Amygdala (tissue), 56 donors: ENCODE data around the gene PRLHR.
"Not testable (repeated sequence)": the region's sequence is repeated elsewhere in the genome, so short reads cannot be mapped to it uniquely, and the experiment has no call there.

Experiments used
- DNase-seq, 56 donors: peaks; one replicate each; lab custom pipeline; 2025; lab: John Stamatoyannopoulos, UW

Gene PRLHR

DNA sequence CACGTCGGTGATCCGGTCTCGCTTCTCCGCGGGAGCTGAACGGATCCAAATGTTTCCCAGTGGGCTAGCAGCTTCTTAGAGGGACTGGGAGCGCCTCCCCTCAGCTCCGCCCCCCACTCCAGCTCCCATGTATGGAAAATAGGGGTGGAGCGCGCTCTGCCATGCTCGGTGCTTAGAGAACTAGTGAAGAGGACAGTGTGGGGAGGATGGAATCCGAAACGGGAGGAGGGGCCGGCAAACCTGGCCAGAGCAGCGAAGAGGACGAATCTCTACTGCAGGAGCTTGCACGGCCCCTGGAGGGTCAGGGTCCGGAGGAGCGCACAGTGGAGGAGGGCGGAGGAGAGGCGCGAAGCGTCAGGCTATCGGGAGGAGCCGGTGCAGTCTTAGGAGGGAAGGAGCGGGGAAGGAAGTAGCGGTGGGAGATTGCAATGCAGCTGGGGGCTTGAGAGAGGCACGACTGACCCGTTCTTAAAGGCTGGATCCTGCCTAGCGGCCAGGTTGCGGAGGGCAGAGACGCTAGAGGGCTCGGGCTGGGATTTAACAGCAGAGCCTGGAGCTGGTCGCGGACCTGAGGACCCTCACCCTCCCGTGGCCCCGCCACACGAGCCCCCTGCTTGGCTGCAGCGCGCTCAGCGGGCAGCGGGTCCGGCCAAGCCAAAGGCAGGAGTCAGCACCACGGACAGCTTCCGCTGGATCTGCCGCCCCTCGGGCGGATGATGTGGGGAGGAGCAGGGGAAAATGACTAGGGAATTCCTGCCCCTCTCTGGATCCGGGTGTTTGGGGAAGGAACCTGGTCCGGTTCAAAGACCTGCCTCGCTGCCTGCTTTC lies at the start of gene PRLHR:
PRLHR (minus strand) TSS at position 51 of the 828 bp plus-strand sequence. CDS start 404 bp downstream, outside the sequence.
- peak in 15 of 56 donors; percentile 3 to 54 (median 15) for DNase-seq

GRCh38 chr10:118642228-118642627 lies 46.8 kb upstream of the PRLHR start:
- DNase-seq = no peak

- DNase-seq = no peak
Observed at GRCh38 chr10:118638680-118639079, 43.2 kb upstream of the PRLHR start.

DNA sequence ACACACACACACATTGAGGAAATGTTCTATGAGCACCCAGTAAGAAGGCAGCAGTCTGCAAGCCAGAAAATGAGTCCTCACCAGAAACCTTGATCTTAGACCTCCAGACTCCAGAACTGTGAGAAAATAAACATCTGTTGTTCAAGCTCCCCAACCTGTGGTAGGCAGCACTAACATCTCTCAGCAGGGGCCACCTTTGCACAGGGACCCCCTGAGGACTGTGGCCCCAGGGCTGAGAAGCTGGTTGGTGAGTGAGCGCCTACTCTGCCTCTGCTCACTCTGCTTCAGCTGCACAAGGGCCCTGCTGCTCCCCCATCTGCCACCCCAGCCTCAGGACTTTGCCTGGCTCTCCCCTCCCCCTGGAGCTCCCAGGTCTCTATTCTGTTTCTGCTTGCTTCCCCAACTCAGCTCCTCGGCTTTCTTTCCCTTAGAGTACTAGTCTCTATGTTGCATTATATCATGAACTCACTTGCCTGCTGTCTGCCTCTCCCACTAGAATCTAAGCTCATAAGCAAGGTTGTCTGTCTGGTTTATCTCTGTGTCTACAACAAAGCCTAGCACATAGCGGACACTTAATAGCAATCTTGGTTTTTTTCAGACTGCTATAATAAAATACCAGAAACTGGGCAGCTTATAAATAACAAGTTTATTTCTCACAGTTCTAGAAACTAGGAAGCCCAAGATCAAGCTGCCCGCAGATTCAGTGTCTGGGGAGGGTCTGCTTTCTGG lies 40.4 kb upstream of the PRLHR start:
- DNase-seq = no peak

DNA sequence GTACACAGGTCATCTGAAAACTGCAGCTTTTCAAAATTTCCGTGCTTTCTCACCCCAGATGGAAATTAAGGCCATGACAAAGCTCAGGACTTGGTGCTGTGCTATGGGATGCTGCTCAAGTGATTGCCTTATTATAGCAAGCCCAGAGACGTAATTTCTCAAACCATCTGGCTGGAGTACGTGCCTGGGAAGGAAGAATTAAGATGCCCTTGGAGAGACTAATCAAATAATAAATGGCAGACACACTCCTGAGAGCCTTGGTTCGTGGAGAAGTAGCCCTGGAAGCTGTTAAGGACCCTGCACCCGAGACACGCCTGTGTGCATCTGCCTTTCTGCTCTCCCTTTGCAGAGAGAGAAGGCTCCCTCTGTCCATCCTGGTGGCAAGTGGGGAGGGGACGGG lies 38.3 kb upstream of the PRLHR start:
- DNase-seq = no peak

- DNase-seq = no peak
Observed at GRCh38 chr10:118629211-118629610, 33.8 kb upstream of the PRLHR start.

- DNase-seq = no peak
Observed at GRCh38 chr10:118628397-118628796, 32.9 kb upstream of the PRLHR start.

DNA sequence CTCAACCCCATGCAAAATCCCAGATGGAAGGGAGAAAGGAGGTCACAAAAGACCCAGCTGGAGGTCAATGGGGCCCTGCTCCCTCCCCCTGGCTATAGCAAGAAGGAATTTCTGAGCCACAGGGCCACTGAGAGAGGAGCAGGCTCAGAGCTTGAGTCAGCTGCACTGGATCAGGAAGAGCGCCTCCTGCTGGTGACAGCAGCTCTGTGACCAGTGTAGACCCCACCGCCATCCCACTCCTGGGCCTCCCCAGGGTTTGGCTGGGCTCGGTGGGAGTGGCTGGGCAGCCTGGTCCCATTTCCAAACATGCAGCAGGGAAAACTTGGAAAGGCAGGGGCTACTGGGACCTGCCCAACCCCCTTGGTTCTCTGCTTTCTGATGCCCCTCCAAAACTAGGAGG lies 31.5 kb upstream of the PRLHR start:
- DNase-seq = no peak

GRCh38 chr10:118625504-118625903 lies 30.1 kb upstream of the PRLHR start:
- DNase-seq = no peak

GRCh38 chr10:118624747-118625146 lies 29.3 kb upstream of the PRLHR start:
- DNase-seq = no peak

DNA sequence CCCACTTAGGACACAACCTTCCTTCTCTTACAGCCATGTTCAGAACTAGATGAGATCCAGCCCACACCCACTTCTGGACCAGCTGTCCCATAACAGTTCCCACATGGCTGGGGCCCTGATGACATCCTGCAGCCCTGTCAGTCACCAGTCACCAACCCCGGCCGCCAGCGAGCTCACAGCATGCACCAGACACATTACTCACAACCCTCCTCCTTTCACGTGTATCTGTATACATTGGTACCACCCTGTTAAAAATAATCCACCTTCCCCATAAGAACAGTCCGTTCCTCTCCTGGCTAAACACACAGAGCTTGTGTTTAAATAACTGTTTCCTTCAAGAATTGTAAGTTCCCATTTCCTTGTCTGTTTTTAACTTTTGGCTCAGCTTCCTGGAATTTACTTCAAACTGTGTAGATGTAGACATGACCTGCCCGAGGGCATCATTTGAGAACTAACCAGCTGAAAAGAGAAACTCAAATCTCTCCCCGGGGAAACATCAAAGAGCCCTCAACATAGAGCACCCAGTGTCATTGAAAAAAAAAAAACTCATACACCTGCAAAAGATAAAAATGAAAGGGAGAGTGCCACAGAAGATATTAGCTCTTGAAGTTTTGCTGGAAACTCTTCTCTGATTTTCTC lies 26.0 kb upstream of the PRLHR start:
- no peak for DNase-seq

DNA sequence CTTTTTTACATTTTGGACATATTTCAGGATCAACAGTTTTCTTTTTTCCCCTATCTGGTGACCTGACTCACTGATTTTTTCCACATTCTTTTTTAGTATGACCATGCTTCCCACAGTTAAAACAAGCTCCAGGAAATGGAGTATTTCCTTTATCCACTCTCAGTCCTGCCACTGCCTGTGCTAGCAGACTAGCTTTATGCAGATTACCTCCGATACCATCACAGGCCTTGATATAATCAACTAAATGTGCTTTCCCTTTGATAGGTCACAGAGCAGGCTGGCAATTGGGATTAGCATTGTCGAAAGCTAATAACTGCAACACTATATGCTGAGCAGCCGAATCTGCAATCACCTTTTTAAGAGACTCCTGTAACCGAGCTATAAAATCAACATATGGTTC lies 18.4 kb upstream of the PRLHR start:
- DNase-seq = not testable (repeated sequence)

GRCh38 chr10:118610577-118610976 lies 15.1 kb upstream of the PRLHR start:
- DNase-seq = no peak

- no peak for DNase-seq
Observed at GRCh38 chr10:118607768-118608354, 12.4 kb upstream of the PRLHR start.

- DNase-seq = no peak
Observed at GRCh38 chr10:118605694-118606093, 10.2 kb upstream of the PRLHR start.

GRCh38 chr10:118596426-118597124 lies 1.1 kb upstream of the PRLHR start:
- no peak for DNase-seq

- no peak for DNase-seq
Observed at GRCh38 chr10:118595064-118595420, 406 bp downstream of the PRLHR start.

DNA sequence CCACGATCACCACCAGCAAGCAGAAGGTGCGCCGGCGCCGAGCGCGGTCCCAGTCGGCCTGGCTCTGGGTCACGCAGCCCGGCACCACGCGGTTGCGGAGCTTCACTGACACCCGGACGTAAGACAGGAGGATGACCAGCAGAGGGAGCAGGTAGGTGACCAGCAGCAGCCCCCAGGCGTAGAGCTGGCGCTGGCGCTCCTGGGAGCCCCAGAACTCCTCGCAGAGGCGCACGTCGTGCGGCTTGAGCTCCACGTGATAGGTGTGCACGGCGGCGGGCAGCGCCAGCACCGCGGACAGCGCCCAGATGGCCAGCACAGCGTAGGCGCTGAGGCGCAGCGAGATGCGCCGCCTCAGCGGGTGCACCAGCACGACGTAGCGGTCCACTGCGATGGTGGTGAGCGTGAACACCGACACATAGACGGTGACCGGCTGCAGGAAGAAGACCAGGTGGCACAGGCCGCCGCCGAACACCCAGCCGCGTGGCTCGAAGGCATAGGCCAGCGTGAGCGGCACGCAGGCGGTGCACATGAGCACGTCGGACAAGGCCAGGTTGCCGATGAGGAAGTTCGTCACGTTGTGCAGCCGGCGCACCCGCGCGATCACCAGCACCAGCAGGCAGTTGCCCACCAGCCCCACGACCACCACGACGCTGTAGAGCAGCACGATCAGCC lies 920 bp downstream of the PRLHR start:
- peak in 14 of 56 donors; percentile 7 to 48 (median 19) for DNase-seq

DNA sequence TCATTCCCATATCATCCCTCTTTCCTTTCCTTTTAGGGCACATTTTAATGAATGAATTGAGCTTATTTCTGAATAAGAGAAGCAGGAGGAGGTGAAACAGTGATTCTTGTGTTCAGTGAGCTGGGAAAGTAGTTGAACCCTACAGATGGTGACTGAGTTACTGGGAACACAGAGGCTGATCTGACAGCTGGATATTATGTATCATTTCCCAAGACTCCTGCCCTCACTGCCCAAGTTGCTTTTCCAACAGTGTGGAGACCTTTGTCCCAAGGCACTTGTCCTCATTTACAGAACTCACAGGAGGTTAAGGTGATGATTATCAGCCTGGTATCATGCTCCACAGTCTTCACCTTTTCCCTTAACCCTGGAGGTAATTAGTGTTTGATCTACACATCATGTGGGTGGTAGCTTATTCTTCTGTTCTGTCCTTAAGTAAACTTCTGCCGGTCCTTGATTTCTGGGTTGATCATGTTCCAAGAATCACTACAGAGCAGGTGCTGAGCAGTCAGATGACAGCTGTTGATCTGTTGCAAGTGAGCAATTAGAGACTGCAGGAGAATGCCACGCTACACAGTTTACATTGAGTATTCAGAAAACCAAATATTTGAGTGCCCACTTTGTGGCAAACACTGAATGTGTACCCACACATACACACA lies 2.6 kb downstream of the PRLHR start:
- DNase-seq = no peak
